T-helper 1 cell (primary cell): ENCODE results near the gene TBC1D9B.
A peak's percentile ranks its signal among the peaks of the same experiment; 100 is the strongest.

Experiments used
- DNase-seq, 5 donors: peaks; one replicate each; pipeline ENCODE4 v3.0.0-alpha.2; 2012 to 2020

The TBC1D9B gene

GRCh38 chr5:179868541-179868940, 39.2 kb downstream of the TBC1D9B start:
- no peak for DNase-seq

GRCh38 chr5:179867476-179867875, 40.2 kb downstream of the TBC1D9B start:
- DNase-seq, result no peak

GRCh38 chr5:179867079-179867465, 40.6 kb downstream of the TBC1D9B start:
- DNase-seq, result no peak

- peak in 1 of 5 donors; percentile 12 for DNase-seq
Measured at GRCh38 chr5:179866241-179867078, 41.2 kb downstream of the TBC1D9B start.

GRCh38 chr5:179865491-179866240, 42.0 kb downstream of the TBC1D9B start:
- DNase-seq, result no peak

- no peak for DNase-seq
Measured at GRCh38 chr5:179864686-179865085, 43.0 kb downstream of the TBC1D9B start.

GRCh38 chr5:179863449-179864085, 44.1 kb downstream of the TBC1D9B start:
- DNase-seq, result no peak

GRCh38 chr5:179862891-179863290, 44.8 kb downstream of the TBC1D9B start:
- DNase-seq, result no peak

- no peak for DNase-seq
Measured at GRCh38 chr5:179862296-179862695, 45.4 kb downstream of the TBC1D9B start.

GRCh38 chr5:179860301-179860700, 47.4 kb downstream of the TBC1D9B start:
- no peak for DNase-seq

- DNase-seq, result peak; percentile 74 to 92 (median 80)
Measured at GRCh38 chr5:179858586-179859427, 48.9 kb downstream of the TBC1D9B start, which contains the start of gene MRNIP. Gene MRNIP, minus strand, starts transcription at chr5:179858817. Its CDS starts 21 bp downstream, at chr5:179858796.

- peak in 3 of 5 donors; percentile 36 to 46 (median 37) for DNase-seq
Measured at GRCh38 chr5:179858241-179858585, 49.5 kb downstream of the TBC1D9B start.

GRCh38 chr5:179854356-179854755, 53.3 kb downstream of the TBC1D9B start:
- DNase-seq, result no peak

- no peak for DNase-seq
Measured at GRCh38 chr5:179852993-179853547, 54.6 kb downstream of the TBC1D9B start.

GRCh38 chr5:179841621-179842020, 66.1 kb downstream of the TBC1D9B start:
- no peak for DNase-seq

- no peak for DNase-seq
Measured at GRCh38 chr5:179840766-179841165, 66.9 kb downstream of the TBC1D9B start.

GRCh38 chr5:179840321-179840720, 67.4 kb downstream of the TBC1D9B start:
- no peak for DNase-seq

- no peak for DNase-seq
Measured at GRCh38 chr5:179839328-179840256, 68.1 kb downstream of the TBC1D9B start.

- no peak for DNase-seq
Measured at GRCh38 chr5:179837076-179838011, 70.4 kb downstream of the TBC1D9B start.
